Gastroesophageal sphincter (tissue), 4 donors: ENCODE results near the gene PCSK5. TPM values are rescaled to one million over a fixed set of nuclear protein-coding genes. Genes with fewer than 3 reads are reported as not detected.

ENCODE experiments used
- ATAC-seq: fragments of 150-250 bp; one replicate; pipeline ENCODE4 v1.9.1; 2016; ENCODE audit warnings: mild to moderate bottlenecking, moderate library complexity
- H3K27ac ChIP-seq, 4 donors: fragments of 200-600 bp; sonication (generic) in 3 of 4; 1 replicate in 3 of 4; 2 replicates in 1 of 4; pipeline ENCODE4 v1.5.1; 2016 to 2019
- H3K27me3 ChIP-seq: fragments of 200-600 bp; sonication (generic); one replicate; pipeline ENCODE4 v1.5.1; 2019
- H3K36me3 ChIP-seq, 2 donors: fragments of 200-600 bp; sonication (generic); one replicate each; pipeline ENCODE4 v1.5.1; 2019; ENCODE audit warnings: control low read depth in 1 of 2
- H3K4me1 ChIP-seq, 3 donors: fragments of 200-600 bp; sonication (generic); 1 replicate in 2 of 3; 2 replicates in 1 of 3; pipeline ENCODE4 v1.5.1; 2016 to 2019; ENCODE audit warnings: control low read depth in 2 of 3
- H3K4me3 ChIP-seq, 2 donors: fragments of 200-600 bp; sonication (generic); one replicate each; pipeline ENCODE4 v1.5.1; 2019; ENCODE audit warnings: mild to moderate bottlenecking in 1 of 2, moderate library complexity in 1 of 2
- H3K9me3 ChIP-seq, 3 donors: fragments of 200-600 bp; sonication (generic); one replicate each; pipeline ENCODE4 v1.5.1; 2017 to 2019; ENCODE audit warnings: control low read depth in 2 of 3
- CTCF ChIP-seq, 4 experiments: fragments of 200-600 bp in 2 of 4; fragments of 450-650 bp in 2 of 4; sonication (generic) in 1 of 4; IDR thresholded peaks; one replicate each; pipeline ENCODE4 v1.5.1; 2017 to 2019; ENCODE audit warnings: antibody characterized with exemption in 4 of 4, mild to moderate bottlenecking in 2 of 4, moderate library complexity in 2 of 4
- EP300 ChIP-seq: sonication (generic); formaldehyde crosslinking; IDR thresholded peaks from one replicate; pipeline ENCODE4 v1.6.1; 2017; ENCODE audit warnings: antibody characterized with exemption, mild to moderate bottlenecking
- POLR2A ChIP-seq, 2 donors: fragments of 450-650 bp; IDR thresholded peaks; one replicate each; pipeline ENCODE4 v1.6.1; 2017; ENCODE audit warnings: antibody characterized with exemption in 2 of 2, mild to moderate bottlenecking in 2 of 2, moderate library complexity in 1 of 2
- POLR2AphosphoS5 ChIP-seq: sonication (generic); formaldehyde crosslinking; IDR thresholded peaks from one replicate; pipeline ENCODE4 v1.6.1; 2017; ENCODE audit warnings: antibody characterized with exemption
- WGBS, 2 donors: methylation state at CpG; one replicate each; pipeline ENCODE4 v1.1.5; 2018; ENCODE audit warnings: low coverage in 1 of 2; 5-methylcytosine and 5-hydroxymethylcytosine counted together
- total RNA-seq, 4 donors: library from RNA; depleted of rRNA; stranded (reverse); fragments of >200 nt; gene quantifications; one replicate each; pipeline ENCODE4 v1.1.0, GENCODE V29; 2016

Gene PCSK5
- total RNA-seq, 4 donors from 2014 or later = 20.1 to 37.3 (median 28.1) TPM

DNA sequence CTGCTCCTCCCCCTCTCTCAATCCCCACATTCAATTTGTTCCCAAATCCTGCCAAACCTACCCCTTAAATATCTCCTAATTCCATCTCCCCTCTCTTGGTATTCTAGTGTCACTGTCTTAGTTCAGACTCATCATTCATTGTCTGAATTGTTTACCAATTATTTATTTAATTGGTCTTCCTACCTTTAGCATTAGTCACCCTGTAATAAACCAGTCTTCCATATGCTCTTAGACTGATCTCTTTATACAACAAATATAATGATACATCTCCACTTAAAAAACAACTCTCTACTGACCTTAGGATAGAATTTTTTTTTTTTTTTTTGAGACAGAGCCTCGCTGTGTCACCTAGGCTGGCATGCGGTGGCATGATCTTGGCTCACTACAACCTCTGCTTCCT lies 452.4 kb downstream of the PCSK5 start:
- Histone ChIP-seq H3K9me3 (no peaks in the 10 kb centered on the region), H3K4me3 (no peak overlapping the region), H3K27ac (no peak overlapping the region), H3K27me3 (no peaks in the 10 kb centered on the region), H3K4me1 (no peaks in the 10 kb centered on the region), H3K36me3 (no peaks in the 10 kb centered on the region)
- TF ChIP-seq CTCF (IDR thresholded peaks at IDR 0.05) (no peak), EP300 (no peak), POLR2AphosphoS5 (no peak), POLR2A (IDR thresholded peaks at IDR 0.05) (no peak)
- no peak for ATAC-seq
- 100% methylated on average over 2 of the region's 2 CpGs; no CpG with 5 or more reads in 1 of the 2 donors for WGBS, 2 donors

GRCh38 chr9:76349865-76350264 lies 459.4 kb downstream of the PCSK5 start:
- WGBS, 2 donors = 33 to 68% methylated on average over 1 of the region's 1 CpG
- no peaks in the 10 kb centered on the region for H3K36me3 ChIP-seq
- no peak overlapping the region for H3K4me3 ChIP-seq
- H3K4me1 ChIP-seq = no peaks in the 10 kb centered on the region
- no peak for TF ChIP-seq POLR2A (IDR thresholded peaks at IDR 0.05)
- no peak for TF ChIP-seq EP300
- TF ChIP-seq POLR2AphosphoS5 = no peak
- no peak for TF ChIP-seq CTCF (IDR thresholded peaks at IDR 0.05)
- H3K27ac ChIP-seq = no peak overlapping the region
- no peak for ATAC-seq
- H3K9me3 ChIP-seq = no peaks in the 10 kb centered on the region
- H3K27me3 ChIP-seq = peaks cover 5% of the 10 kb centered on the region

- no peaks in the 10 kb centered on the region for H3K9me3 ChIP-seq
- no peak overlapping the region for H3K27ac ChIP-seq
- TF ChIP-seq POLR2A (IDR thresholded peaks at IDR 0.05) (no peak), CTCF (IDR thresholded peaks at IDR 0.05) (no peak), EP300 (no peak), POLR2AphosphoS5 (no peak)
- H3K27me3 ChIP-seq = peaks cover 5% of the 10 kb centered on the region
- H3K4me1 ChIP-seq = no peaks in the 10 kb centered on the region
- 58 to 63% methylated on average over 3 of the region's 3 CpGs for WGBS, 2 donors
- ATAC-seq = no peak
- no peaks in the 10 kb centered on the region for H3K36me3 ChIP-seq
- no peak overlapping the region for H3K4me3 ChIP-seq
Measured at GRCh38 chr9:76351006-76351405, 460.5 kb downstream of the PCSK5 start.

- Histone ChIP-seq H3K27ac (no peak overlapping the region), H3K36me3 (no peaks in the 10 kb centered on the region), H3K4me1 (no peaks in the 10 kb centered on the region), H3K4me3 (no peak overlapping the region), H3K9me3 (no peaks in the 10 kb centered on the region), H3K27me3 (peaks cover 5% of the 10 kb centered on the region)
- 73 to 81% methylated on average over 3 to 4 of the region's 4 CpGs for WGBS, 2 donors
- TF ChIP-seq POLR2A (IDR thresholded peaks at IDR 0.05) (no peak), CTCF (IDR thresholded peaks at IDR 0.05) (no peak), POLR2AphosphoS5 (no peak), EP300 (no peak)
- no peak for ATAC-seq
Measured at GRCh38 chr9:76352026-76352620, 461.6 kb downstream of the PCSK5 start.

DNA sequence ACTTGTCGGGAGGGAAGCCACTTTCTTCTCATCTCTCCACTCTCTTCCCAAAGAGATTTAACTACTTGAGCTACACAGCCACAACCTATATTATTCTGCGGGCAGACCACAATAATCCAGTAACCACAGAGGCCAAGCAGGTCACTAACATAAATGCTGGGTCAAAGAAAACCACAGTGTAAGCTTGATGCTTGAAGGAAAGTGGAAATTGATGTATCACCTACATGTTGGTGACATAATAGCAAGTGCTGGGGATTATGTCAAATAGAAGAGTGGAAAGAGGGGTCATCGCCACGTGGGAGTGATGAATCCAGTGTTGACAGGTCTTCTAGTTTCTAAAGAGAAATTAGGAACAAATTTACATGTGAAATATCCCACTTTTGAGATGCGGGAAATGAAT lies 462.8 kb downstream of the PCSK5 start:
- no peak for ATAC-seq
- no peak overlapping the region for H3K4me3 ChIP-seq
- no peak for TF ChIP-seq POLR2A (IDR thresholded peaks at IDR 0.05)
- TF ChIP-seq POLR2AphosphoS5 = no peak
- TF ChIP-seq CTCF (IDR thresholded peaks at IDR 0.05) = no peak
- no peak for TF ChIP-seq EP300
- H3K9me3 ChIP-seq = no peaks in the 10 kb centered on the region
- 55 to 67% methylated on average over 4 to 5 of the region's 5 CpGs for WGBS, 2 donors
- peaks cover 5% of the 10 kb centered on the region for H3K27me3 ChIP-seq
- H3K4me1 ChIP-seq = no peaks in the 10 kb centered on the region
- no peaks in the 10 kb centered on the region for H3K36me3 ChIP-seq
- no peak overlapping the region for H3K27ac ChIP-seq
